COLO829 (cell line): ENCODE measurements around the gene PRAF2.

ENCODE experiments used
- DNase-seq: peaks from one replicate; pipeline ENCODE4 v3.0.0; 2012; ENCODE audit warnings: low spot score

The PRAF2 gene

GRCh38 chrX:49072712-49073095 lies 1.1 kb downstream of the PRAF2 start:
- no peak for DNase-seq

- DNase-seq, result no peak
Measured at GRCh38 chrX:49071877-49072711, 1.7 kb downstream of the PRAF2 start.

- DNase-seq, result no peak
Measured at GRCh38 chrX:49070988-49071387, 2.8 kb downstream of the PRAF2 start.

GRCh38 chrX:49069038-49069437 lies 4.8 kb downstream of the PRAF2 start:
- no peak for DNase-seq

GRCh38 chrX:49067285-49068120 lies 6.3 kb downstream of the PRAF2 start:
- DNase-seq, result no peak

- no peak for DNase-seq
Measured at GRCh38 chrX:49066690-49067089, 7.1 kb downstream of the PRAF2 start.

GRCh38 chrX:49066278-49066677 lies 7.5 kb downstream of the PRAF2 start:
- DNase-seq, result no peak

GRCh38 chrX:49064735-49065134 lies 9.1 kb downstream of the PRAF2 start:
- DNase-seq, result no peak

GRCh38 chrX:49064303-49064702 lies 9.5 kb downstream of the PRAF2 start:
- DNase-seq, result no peak

- DNase-seq, result no peak
Measured at GRCh38 chrX:49063715-49064114, 10.1 kb downstream of the PRAF2 start.

- no peak for DNase-seq
Measured at GRCh38 chrX:49061916-49062315, 11.9 kb downstream of the PRAF2 start.

- DNase-seq, result no peak
Measured at GRCh38 chrX:49061490-49061889, 12.3 kb downstream of the PRAF2 start.

GRCh38 chrX:49060914-49061313 lies 12.9 kb downstream of the PRAF2 start:
- no peak for DNase-seq

GRCh38 chrX:49059681-49060085 lies 14.1 kb downstream of the PRAF2 start:
- no peak for DNase-seq

GRCh38 chrX:49059201-49059600 lies 14.6 kb downstream of the PRAF2 start:
- no peak for DNase-seq

- no peak for DNase-seq
Measured at GRCh38 chrX:49058794-49059193, 15.0 kb downstream of the PRAF2 start, which contains the start of gene CCDC120. TSS of gene CCDC120 (plus strand) at chrX:49058999. CDS start at chrX:49062042, 3,043 bp downstream.

- no peak for DNase-seq
Measured at GRCh38 chrX:49054073-49054762, 19.6 kb downstream of the PRAF2 start.

- peak; percentile 74 for DNase-seq
Measured at GRCh38 chrX:49053223-49054072, 20.4 kb downstream of the PRAF2 start.

- no peak for DNase-seq
Measured at GRCh38 chrX:49043987-49044281, 29.9 kb downstream of the PRAF2 start.

- peak; percentile 99 for DNase-seq
Measured at GRCh38 chrX:49043220-49043986, 30.4 kb downstream of the PRAF2 start, which contains the start of gene TFE3. TSS of gene TFE3 (minus strand) at chrX:49043357. CDS start at chrX:49043226, 131 bp downstream.
